IMR-90 (cell line): ENCODE measurements around the gene ABHD3. TPM values are rescaled to one million over a fixed set of nuclear protein-coding genes. Genes with fewer than 3 reads are reported as not detected.

Experiments
- ATAC-seq: fragments of 200-7000 bp; cut with Tn5 transposase; 2 replicates; pipeline ENCODE4 v1.9.1; 2020; ENCODE audit warnings: low read depth, mild to moderate bottlenecking, moderate library complexity
- BruUV-seq: library from RNA; stranded (reverse); fragments of 400-500 nt; replicated peaks from 2 replicates; lab custom pipeline; 2021; lab: Mats Ljungman, UMichigan
- CTCF ChIA-PET: fragments of 300-600 bp; formaldehyde crosslinking; extraction: SDS; loops from one replicate; lab custom pipeline; 2021; ENCODE audit warnings: antibody characterized with exemption; lab: Yijun Ruan, JAX
- POLR2A ChIA-PET: fragments of 300-600 bp; sonication (Branson Sonifier 250); formaldehyde crosslinking; loops from one replicate; lab custom pipeline; 2022; ENCODE audit warnings: antibody characterized with exemption; ENCODE audit not compliant: unreplicated experiment; lab: Charles Lee
- DNase-seq: peaks from one replicate; pipeline ENCODE4 v3.0.0; 2013
- H2AFZ ChIP-seq: replicated peaks from 2 replicates; pipeline ENCODE3; 2013; ENCODE audit warnings: low read length, mild to moderate bottlenecking; ENCODE audit not compliant: poor library complexity
- H2AK5ac ChIP-seq: 2 replicates; pipeline ENCODE4 v1.6.1; 2013; ENCODE audit warnings: low read depth, low read length, inconsistent platforms
- H2AK9ac ChIP-seq: replicated peaks from 2 replicates; pipeline ENCODE3; 2013; ENCODE audit warnings: mild to moderate bottlenecking, low read depth, low read length, moderate library complexity; ENCODE audit not compliant: poor library complexity
- H2BK120ac ChIP-seq: 2 replicates; pipeline ENCODE4 v1.6.1; 2013; ENCODE audit warnings: low read depth, low read length, inconsistent platforms
- H2BK15ac ChIP-seq: 3 replicates; pipeline ENCODE4 v1.6.1; 2013; ENCODE audit warnings: low read depth, low read length, inconsistent platforms
- H2BK20ac ChIP-seq: 2 replicates; pipeline ENCODE4 v1.6.1; 2013; ENCODE audit warnings: low read depth, mild to moderate bottlenecking, inconsistent platforms, low read length, moderate library complexity
- H2BK5ac ChIP-seq: 2 replicates; pipeline ENCODE4 v1.6.1; 2013; ENCODE audit warnings: mild to moderate bottlenecking, low read depth, low read length, inconsistent platforms; ENCODE audit not compliant: poor library complexity, severe bottlenecking
- H3K14ac ChIP-seq: replicated peaks from 2 replicates; pipeline ENCODE4 v1.6.1; 2013; ENCODE audit warnings: low read depth, low read length, inconsistent platforms
- H3K18ac ChIP-seq: 2 replicates; pipeline ENCODE4 v1.6.1; 2013; ENCODE audit warnings: low read depth, low read length, control low read depth
- H3K23ac ChIP-seq: 2 replicates; pipeline ENCODE4 v1.6.1; 2013; ENCODE audit warnings: low read depth, low read length, inconsistent platforms
- H3K27ac ChIP-seq: 2 replicates; pipeline ENCODE4 v1.5.1; 2013; ENCODE audit warnings: mild to moderate bottlenecking, control low read depth, low read length; ENCODE audit not compliant: insufficient read depth
- H3K27me3 ChIP-seq: 2 replicates; pipeline ENCODE4 v1.6.1; 2013; ENCODE audit warnings: low read length; ENCODE audit not compliant: control insufficient read depth, insufficient read depth
- H3K36me3 ChIP-seq: 2 replicates; pipeline ENCODE4 v1.6.1; 2013; ENCODE audit warnings: low read length, mixed read lengths; ENCODE audit not compliant: control insufficient read depth, insufficient read depth
- H3K4ac ChIP-seq: 2 replicates; pipeline ENCODE4 v1.6.1; 2013; ENCODE audit warnings: low read depth, low read length, inconsistent platforms
- H3K4me1 ChIP-seq: 2 replicates; pipeline ENCODE4 v1.6.1; 2013; ENCODE audit warnings: low read length, mixed read lengths; ENCODE audit not compliant: control insufficient read depth, insufficient read depth
- H3K4me2 ChIP-seq: 2 replicates; pipeline ENCODE4 v1.6.1; 2013; ENCODE audit warnings: low read depth, mild to moderate bottlenecking, control low read depth, low read length, moderate library complexity
- H3K4me3 ChIP-seq: 2 replicates; pipeline ENCODE4 v1.5.1; 2013; ENCODE audit warnings: low read depth, mild to moderate bottlenecking, control low read depth, low read length, moderate library complexity; ENCODE audit not compliant: insufficient read depth
- H3K56ac ChIP-seq: 2 replicates; pipeline ENCODE4 v1.6.1; 2013; ENCODE audit warnings: low read length, inconsistent platforms; ENCODE audit not compliant: insufficient read depth; ENCODE audit errors: extremely low read depth
- H3K79me1 ChIP-seq, 2 experiments: 2 replicates each; pipeline ENCODE4 v1.6.1; 2013; ENCODE audit warnings: low read length in 2 of 2, inconsistent platforms in 1 of 2, low read depth in 1 of 2
- H3K9ac ChIP-seq: 2 replicates; pipeline ENCODE4 v1.6.1; 2013; ENCODE audit warnings: low read depth, low read length, control low read depth
- H3K9me1 ChIP-seq: 2 replicates; pipeline ENCODE4 v1.6.1; 2013; ENCODE audit warnings: low read length, inconsistent platforms; ENCODE audit not compliant: insufficient read depth
- H3K9me3 ChIP-seq: 2 replicates; pipeline ENCODE4 v1.6.1; 2013; ENCODE audit warnings: low read length; ENCODE audit not compliant: control insufficient read depth, insufficient read depth
- H4K20me1 ChIP-seq: 2 replicates; pipeline ENCODE4 v1.6.1; 2013; ENCODE audit warnings: low read length, inconsistent platforms; ENCODE audit not compliant: insufficient read depth
- H4K5ac ChIP-seq: 2 replicates; pipeline ENCODE4 v1.6.1; 2013; ENCODE audit warnings: mild to moderate bottlenecking, low read depth, low read length, control low read depth
- H4K8ac ChIP-seq, 2 experiments: 2 replicates each; pipeline ENCODE4 v1.6.1; 2013; ENCODE audit warnings: low read depth in 2 of 2, low read length in 2 of 2, control low read depth in 1 of 2, inconsistent platforms in 1 of 2
- H4K91ac ChIP-seq: 2 replicates; pipeline ENCODE4 v1.6.1; 2013; ENCODE audit warnings: low read depth, low read length, inconsistent platforms; ENCODE audit not compliant: insufficient read depth
- CEBPB ChIP-seq: IDR thresholded peaks from 2 replicates; pipeline ENCODE4 v1.6.1; 2012; ENCODE audit warnings: low read depth, low read length, improper control_type of control experiment
- CHD1 ChIP-seq: IDR thresholded peaks from 2 replicates; pipeline ENCODE4 v1.6.1; 2012; ENCODE audit warnings: low read depth, low read length, improper control_type of control experiment
- FOS ChIP-seq: fragments of 150-350 bp; IDR thresholded peaks from 2 replicates; pipeline ENCODE4 v1.6.1; 2016; ENCODE audit warnings: low read depth, low read length
- MAZ ChIP-seq: IDR thresholded peaks from 2 replicates; pipeline ENCODE4 v1.6.1; 2012; ENCODE audit warnings: low read depth, mild to moderate bottlenecking, low read length, improper control_type of control experiment, moderate library complexity, borderline replicate concordance
- MXI1 ChIP-seq: IDR thresholded peaks from 2 replicates; pipeline ENCODE4 v1.6.1; 2012; ENCODE audit warnings: low read depth, mild to moderate bottlenecking, low read length, moderate library complexity, borderline replicate concordance
- NFE2L2 ChIP-seq: fragments of 150-350 bp; IDR thresholded peaks from 2 replicates; pipeline ENCODE4 v1.6.1; 2016; ENCODE audit warnings: low read depth, mild to moderate bottlenecking, low read length
- POLR2A ChIP-seq: IDR thresholded peaks from 2 replicates; pipeline ENCODE4 v1.6.1; 2012; ENCODE audit warnings: mild to moderate bottlenecking, low read depth, low read length
- RAD21 ChIP-seq: IDR thresholded peaks from 2 replicates; pipeline ENCODE4 v1.6.1; 2012; ENCODE audit warnings: low read length, improper control_type of control experiment
- RCOR1 ChIP-seq: IDR thresholded peaks from 2 replicates; pipeline ENCODE4 v1.6.1; 2012; ENCODE audit warnings: mild to moderate bottlenecking, low read length, improper control_type of control experiment; ENCODE audit not compliant: insufficient replicate concordance
- SMC3 ChIP-seq: fragments of 150-350 bp; IDR thresholded peaks from 2 replicates; pipeline ENCODE4 v1.6.1; 2016; ENCODE audit warnings: low read depth, mild to moderate bottlenecking, antibody characterized with exemption, low read length, moderate library complexity
- WGBS, 2 experiments: methylation state at CpG; one replicate each; pipeline versions ENCODE4 v1.1.5 to v1.1.7; 2013; ENCODE audit warnings: missing lambda C conversion rate in 2 of 2; ENCODE audit not compliant: insufficient read length in 1 of 2; ENCODE audit errors: extremely low coverage in 2 of 2; 5-methylcytosine and 5-hydroxymethylcytosine counted together
- dilution Hi-C: fragments of 300-500 bp; cut with HindIII; formaldehyde crosslinking; loops from one replicate; pipeline ENCODE4 v1.14.3; 2018; ENCODE audit warnings: low sequenced_read_pairs; ENCODE audit not compliant: unreplicated experiment
- in situ Hi-C: fragments of 300-500 bp; cut with MboI; formaldehyde crosslinking; loops from 3 replicates; pipeline ENCODE4 v1.14.3; 2019; ENCODE audit warnings: low sequenced_read_pairs, inconsistent platforms, mixed read lengths
- intact Hi-C: fragments of 100-400 bp; cut with micrococcal nuclease; formaldehyde crosslinking; loops from 2 replicates; pipeline ENCODE4 v1.10.0; 2022
- polyA plus RNA-seq, 3 experiments: library from polyadenylated mRNA; depleted of rRNA; stranded (reverse); fragments of >200 nt; gene quantifications; 2 replicates each; pipeline ENCODE4 v1.2.3, GENCODE V29; 2012; ENCODE audit warnings: low replicate concordance in 1 of 3
- total RNA-seq: library from RNA; depleted of rRNA; stranded (reverse); fragments of >200 nt; gene quantifications from 2 replicates; pipeline ENCODE4 v1.2.3, GENCODE V29; 2012
- TF ChIP-seq, protein P1 (sequence below): conservative IDR thresholded peaks from 2 replicates; pipeline ENCODE4 v1.5.1; 2012; ENCODE audit warnings: mild to moderate bottlenecking, low read depth, low read length, improper control_type of control experiment
- TF ChIP-seq, protein P2 (sequence below): fragments of 150-350 bp; IDR thresholded peaks from 2 replicates; pipeline ENCODE4 v1.6.1; 2016; ENCODE audit warnings: low read depth, mild to moderate bottlenecking, low read length, moderate library complexity, borderline replicate concordance

The ABHD3 gene
- total and polyA plus RNA-seq, 2 of the 4 experiments (the other 2 are of a cell fraction) = 4.5 to 5.5 TPM

DNA sequence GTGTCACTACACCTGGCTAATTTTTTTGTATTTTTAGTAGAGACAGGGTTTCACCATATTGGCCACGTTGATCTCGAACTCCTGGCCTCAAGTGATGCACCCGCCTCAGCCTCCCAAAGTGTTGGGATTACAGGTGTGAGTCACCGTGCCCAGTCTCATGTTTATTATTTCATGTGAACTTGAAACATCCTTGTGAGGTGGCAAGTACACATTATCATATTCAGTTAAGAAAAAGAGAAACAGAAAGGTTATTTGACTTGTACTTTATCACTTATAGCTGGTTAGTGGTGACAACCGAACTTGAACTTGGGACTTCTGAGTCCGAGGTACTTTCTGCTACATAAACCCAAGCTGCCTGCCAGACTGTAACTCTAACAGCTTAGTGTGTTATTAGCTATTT is 24.4 kb downstream of the ABHD3 start:
- Histone ChIP-seq H2BK20ac (no peak overlapping the region), H2BK5ac (no peak overlapping the region), H4K91ac (no peak overlapping the region), H2AK5ac (no peak overlapping the region), H3K36me3 (no peaks in the 10 kb centered on the region; the same call in 1 of the 2 replicates), H3K27ac (no peak overlapping the region), H3K4me3 (no peak overlapping the region), H3K9me1 (no peaks in the 10 kb centered on the region), H2BK15ac (no peak overlapping the region), H3K79me1 (no peaks in the 10 kb centered on the region), H3K56ac (no peak overlapping the region), H3K27me3 (no peaks in the 10 kb centered on the region), H3K23ac (no peak overlapping the region), H2AK9ac (no peak overlapping the region), H3K14ac (no peak overlapping the region), H4K5ac (no peak overlapping the region), H4K8ac (no peak overlapping the region), H3K4ac (no peak overlapping the region), H3K9ac (no peak overlapping the region), H4K20me1 (no peaks in the 10 kb centered on the region), H2BK120ac (no peak overlapping the region), H3K9me3 (no peaks in the 10 kb centered on the region), H3K4me2 (no peak overlapping the region), H2AFZ (no peak overlapping the region), H3K18ac (no peak overlapping the region), H3K4me1 (no peaks in the 10 kb centered on the region)
- no CpG with 5 or more reads among the region's 6 CpGs for WGBS, 2 experiments
- dilution Hi-C loops = no loop called here
- TF ChIP-seq NFE2L2 = no peak
- TF ChIP-seq RAD21 = no peak
- TF ChIP-seq SMC3 = no peak
- no peak for TF ChIP-seq CHD1
- no peak for TF ChIP-seq RCOR1
- no peak for TF ChIP-seq MXI1
- TF ChIP-seq, protein P1, sequence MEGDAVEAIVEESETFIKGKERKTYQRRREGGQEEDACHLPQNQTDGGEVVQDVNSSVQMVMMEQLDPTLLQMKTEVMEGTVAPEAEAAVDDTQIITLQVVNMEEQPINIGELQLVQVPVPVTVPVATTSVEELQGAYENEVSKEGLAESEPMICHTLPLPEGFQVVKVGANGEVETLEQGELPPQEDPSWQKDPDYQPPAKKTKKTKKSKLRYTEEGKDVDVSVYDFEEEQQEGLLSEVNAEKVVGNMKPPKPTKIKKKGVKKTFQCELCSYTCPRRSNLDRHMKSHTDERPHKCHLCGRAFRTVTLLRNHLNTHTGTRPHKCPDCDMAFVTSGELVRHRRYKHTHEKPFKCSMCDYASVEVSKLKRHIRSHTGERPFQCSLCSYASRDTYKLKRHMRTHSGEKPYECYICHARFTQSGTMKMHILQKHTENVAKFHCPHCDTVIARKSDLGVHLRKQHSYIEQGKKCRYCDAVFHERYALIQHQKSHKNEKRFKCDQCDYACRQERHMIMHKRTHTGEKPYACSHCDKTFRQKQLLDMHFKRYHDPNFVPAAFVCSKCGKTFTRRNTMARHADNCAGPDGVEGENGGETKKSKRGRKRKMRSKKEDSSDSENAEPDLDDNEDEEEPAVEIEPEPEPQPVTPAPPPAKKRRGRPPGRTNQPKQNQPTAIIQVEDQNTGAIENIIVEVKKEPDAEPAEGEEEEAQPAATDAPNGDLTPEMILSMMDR = no peak
- no peak for TF ChIP-seq CEBPB
- no peak for TF ChIP-seq FOS
- no peak for TF ChIP-seq MAZ
- TF ChIP-seq, protein P2, sequence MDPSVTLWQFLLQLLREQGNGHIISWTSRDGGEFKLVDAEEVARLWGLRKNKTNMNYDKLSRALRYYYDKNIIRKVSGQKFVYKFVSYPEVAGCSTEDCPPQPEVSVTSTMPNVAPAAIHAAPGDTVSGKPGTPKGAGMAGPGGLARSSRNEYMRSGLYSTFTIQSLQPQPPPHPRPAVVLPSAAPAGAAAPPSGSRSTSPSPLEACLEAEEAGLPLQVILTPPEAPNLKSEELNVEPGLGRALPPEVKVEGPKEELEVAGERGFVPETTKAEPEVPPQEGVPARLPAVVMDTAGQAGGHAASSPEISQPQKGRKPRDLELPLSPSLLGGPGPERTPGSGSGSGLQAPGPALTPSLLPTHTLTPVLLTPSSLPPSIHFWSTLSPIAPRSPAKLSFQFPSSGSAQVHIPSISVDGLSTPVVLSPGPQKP = no peak
- no peak for TF ChIP-seq POLR2A
- CTCF ChIA-PET = no interaction called here
- in situ Hi-C loops = no loop called here
- no TSS peak for BruUV-seq
- DNase-seq (no peak), ATAC-seq (no peak)
- POLR2A ChIA-PET = no interaction called here
- intact Hi-C loops = no loop called here
